ENCODE results near the gene AFG1L. TPM values are rescaled to one million over a fixed set of nuclear protein-coding genes. Genes with fewer than 3 reads are reported as not detected.
A peak's percentile ranks its signal among the peaks of the same experiment; 100 is the strongest.

The AFG1L gene
- total RNA-seq, 3 donors from 2014 or later: 8.4 to 11.7 (median 10.6) TPM

- intact Hi-C loops (cut with DNase I, micrococcal nuclease): loop anchor here in 1 of 2 donors (10.0 kb wide), 2 partner anchors 375 to 615 kb away; no protein-coding TSS in a partner anchor
- H3K36me3 ChIP-seq (ENCODE audit: low read depth): no peaks in the 10 kb centered on the region
- DNase-seq (no peak), ATAC-seq (no peak)
- H3K4me1 ChIP-seq (ENCODE audit: low read depth): no peaks in the 10 kb centered on the region
- no peak overlapping the region for H3K4me3 ChIP-seq
- H3K9me3 ChIP-seq: no peaks in the 10 kb centered on the region
- TF ChIP-seq, protein P1, sequence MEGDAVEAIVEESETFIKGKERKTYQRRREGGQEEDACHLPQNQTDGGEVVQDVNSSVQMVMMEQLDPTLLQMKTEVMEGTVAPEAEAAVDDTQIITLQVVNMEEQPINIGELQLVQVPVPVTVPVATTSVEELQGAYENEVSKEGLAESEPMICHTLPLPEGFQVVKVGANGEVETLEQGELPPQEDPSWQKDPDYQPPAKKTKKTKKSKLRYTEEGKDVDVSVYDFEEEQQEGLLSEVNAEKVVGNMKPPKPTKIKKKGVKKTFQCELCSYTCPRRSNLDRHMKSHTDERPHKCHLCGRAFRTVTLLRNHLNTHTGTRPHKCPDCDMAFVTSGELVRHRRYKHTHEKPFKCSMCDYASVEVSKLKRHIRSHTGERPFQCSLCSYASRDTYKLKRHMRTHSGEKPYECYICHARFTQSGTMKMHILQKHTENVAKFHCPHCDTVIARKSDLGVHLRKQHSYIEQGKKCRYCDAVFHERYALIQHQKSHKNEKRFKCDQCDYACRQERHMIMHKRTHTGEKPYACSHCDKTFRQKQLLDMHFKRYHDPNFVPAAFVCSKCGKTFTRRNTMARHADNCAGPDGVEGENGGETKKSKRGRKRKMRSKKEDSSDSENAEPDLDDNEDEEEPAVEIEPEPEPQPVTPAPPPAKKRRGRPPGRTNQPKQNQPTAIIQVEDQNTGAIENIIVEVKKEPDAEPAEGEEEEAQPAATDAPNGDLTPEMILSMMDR (IDR thresholded peaks at IDR 0.05): no peak
Measured at GRCh38 chr6:108489699-108490098, 194.8 kb downstream of the AFG1L start.

DNA sequence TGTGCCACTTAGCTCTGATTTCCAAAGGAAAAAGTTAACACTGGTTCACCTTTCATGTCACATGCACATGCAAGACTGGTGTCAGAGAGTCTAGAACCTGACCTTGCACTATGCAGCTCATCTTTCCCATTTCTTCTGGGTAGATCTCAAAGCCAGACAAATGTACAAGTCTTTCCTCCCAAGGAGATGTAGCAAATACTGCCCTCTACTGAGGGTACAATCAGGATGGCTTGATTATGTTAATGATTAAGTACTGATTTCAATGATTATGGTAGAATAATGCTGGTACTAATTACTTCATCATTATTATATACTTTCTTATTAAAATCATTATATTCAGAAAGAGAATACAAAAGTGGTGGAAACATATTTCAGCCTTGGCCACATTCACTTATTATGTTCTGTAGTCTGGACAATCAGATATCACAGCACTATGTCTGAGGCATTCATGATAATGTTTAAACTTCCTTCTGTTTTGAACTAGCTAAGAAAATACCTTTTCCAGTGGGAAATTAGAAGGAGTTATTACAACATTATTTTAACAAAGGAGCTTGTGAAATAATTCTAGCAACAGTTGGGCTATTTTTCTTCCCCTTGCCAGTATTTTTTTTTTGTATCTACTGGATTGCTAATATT lies 197.4 kb downstream of the AFG1L start:
- H3K4me1 ChIP-seq (ENCODE audit: low read depth): no peaks in the 10 kb centered on the region
- intact Hi-C loops (cut with DNase I, micrococcal nuclease): loop anchor here in 1 of 2 donors (10.0 kb wide), 2 partner anchors 377 to 617 kb away; no protein-coding TSS in a partner anchor
- TF ChIP-seq, protein P1 (IDR thresholded peaks at IDR 0.05): no peak
- peak; percentile 48 for ATAC-seq
- no peaks in the 10 kb centered on the region for H3K9me3 ChIP-seq
- peak in 1 of 3 donors; percentile 15 for DNase-seq
- H3K36me3 ChIP-seq (ENCODE audit: low read depth): no peaks in the 10 kb centered on the region
- no peak overlapping the region for H3K4me3 ChIP-seq

GRCh38 chr6:108494434-108494833 lies 199.6 kb downstream of the AFG1L start:
- ATAC-seq: no peak
- no peak overlapping the region for H3K4me3 ChIP-seq
- intact Hi-C loops (cut with DNase I, micrococcal nuclease): loop anchor here in 1 of 2 donors (10.0 kb wide), 2 partner anchors 380 to 620 kb away; no protein-coding TSS in a partner anchor
- TF ChIP-seq, protein P1 (IDR thresholded peaks at IDR 0.05): no peak
- no peaks in the 10 kb centered on the region for H3K4me1 ChIP-seq (ENCODE audit: low read depth)
- no peak for DNase-seq
- H3K9me3 ChIP-seq: no peaks in the 10 kb centered on the region
- H3K36me3 ChIP-seq (ENCODE audit: low read depth): no peaks in the 10 kb centered on the region

DNA sequence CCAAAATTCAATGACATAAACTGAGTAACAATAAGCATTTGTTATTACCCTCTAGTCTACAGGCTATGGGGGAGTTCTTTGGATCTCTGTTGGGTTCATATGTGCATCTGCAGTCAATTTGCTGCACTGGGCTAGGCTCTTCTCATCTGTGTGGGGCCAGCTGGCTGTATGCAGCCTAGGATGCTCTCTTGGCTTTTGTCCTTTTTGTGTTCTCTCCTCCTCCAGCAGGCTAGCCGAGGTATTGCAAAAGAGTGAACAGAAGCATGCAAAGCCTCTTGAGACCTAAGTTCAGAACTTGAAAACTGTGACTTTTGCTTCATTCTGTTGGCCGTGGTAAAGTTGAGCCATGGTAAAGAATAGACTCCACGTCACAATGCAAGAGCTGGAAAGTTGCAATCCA lies 203.0 kb downstream of the AFG1L start:
- Histone ChIP-seq H3K4me1 (ENCODE audit: low read depth) (no peaks in the 10 kb centered on the region), H3K36me3 (ENCODE audit: low read depth) (no peaks in the 10 kb centered on the region), H3K4me3 (no peak overlapping the region), H3K9me3 (no peaks in the 10 kb centered on the region)
- intact Hi-C loops (cut with DNase I, micrococcal nuclease): loop anchor here in 1 of 2 donors (10.0 kb wide), 2 partner anchors 383 to 623 kb away; no protein-coding TSS in a partner anchor
- TF ChIP-seq, protein P1 (IDR thresholded peaks at IDR 0.05): no peak
- peak in 1 of 3 donors; percentile 36 for DNase-seq
- peak; percentile 32 for ATAC-seq

GRCh38 chr6:108501559-108501958 lies 206.7 kb downstream of the AFG1L start:
- no peaks in the 10 kb centered on the region for H3K9me3 ChIP-seq
- H3K4me1 ChIP-seq (ENCODE audit: low read depth): no peaks in the 10 kb centered on the region
- intact Hi-C loops (cut with DNase I, micrococcal nuclease): no loop called here
- no peak for DNase-seq
- H3K4me3 ChIP-seq: no peak overlapping the region
- no peak for ATAC-seq
- no peaks in the 10 kb centered on the region for H3K36me3 ChIP-seq (ENCODE audit: low read depth)
- TF ChIP-seq, protein P1 (IDR thresholded peaks at IDR 0.05): no peak
